H1 (cell line): ENCODE measurements around the gene CCL22. TPM values are rescaled to one million over a fixed set of nuclear protein-coding genes. Genes with fewer than 3 reads are reported as not detected.

ENCODE experiments used
- CTCF ChIA-PET: fragments of 300-600 bp; sonication (Branson Sonifier 250); formaldehyde crosslinking; loops from one replicate; lab custom pipeline; 2021; ENCODE audit not compliant: partially characterized antibody; lab: Charles Lee
- POLR2A ChIA-PET: fragments of 300-600 bp; sonication (Branson Sonifier 250); formaldehyde crosslinking; loops from one replicate; lab custom pipeline; 2021; ENCODE audit warnings: inconsistent platforms; ENCODE audit not compliant: partially characterized antibody; lab: Charles Lee
- DNase-seq, 2 experiments: peaks; one replicate each; pipeline versions ENCODE4 v3.0.0 to v3.0.0-alpha.2; 2010 to 2022; ENCODE audit warnings: low spot score in 2 of 2, low read depth in 1 of 2, mixed read lengths in 1 of 2
- FAIRE-seq: peaks from 2 replicates; lab custom pipeline; 2011; peaks lifted over from hg19 to GRCh38; lab: Jason Lieb, UNC
- H2AFZ ChIP-seq: 2 replicates; pipeline ENCODE4 v1.8.1; 2012; ENCODE audit warnings: low read length, inconsistent platforms
- H2AK5ac ChIP-seq: 2 replicates; pipeline ENCODE4 v1.6.1; 2013; ENCODE audit warnings: low read depth, low read length
- H2BK120ac ChIP-seq: replicated peaks from 2 replicates; pipeline ENCODE3; 2013; ENCODE audit warnings: low read depth, low read length, inconsistent platforms
- H2BK12ac ChIP-seq: 2 replicates; pipeline ENCODE4 v1.6.1; 2013; ENCODE audit warnings: low read depth, low read length
- H2BK15ac ChIP-seq: 2 replicates; pipeline ENCODE4 v1.6.1; 2013; ENCODE audit warnings: low read length
- H2BK20ac ChIP-seq: 2 replicates; pipeline ENCODE4 v1.6.1; 2013; ENCODE audit warnings: low read length
- H2BK5ac ChIP-seq: 2 replicates; pipeline ENCODE4 v1.6.1; 2013; ENCODE audit warnings: low read depth, low read length
- H3K14ac ChIP-seq: 2 replicates; pipeline ENCODE4 v1.6.1; 2013; ENCODE audit warnings: inconsistent platforms; ENCODE audit not compliant: insufficient read length
- H3K18ac ChIP-seq: 2 replicates; pipeline ENCODE4 v1.6.1; 2013; ENCODE audit warnings: low read length; ENCODE audit errors: extremely low read depth
- H3K23ac ChIP-seq: 2 replicates; pipeline ENCODE4 v1.6.1; 2013; ENCODE audit warnings: inconsistent platforms; ENCODE audit not compliant: insufficient read length
- H3K23me2 ChIP-seq: 2 replicates; pipeline ENCODE4 v1.6.1; 2013; ENCODE audit warnings: low read depth, low read length
- H3K27ac ChIP-seq: 2 replicates; pipeline ENCODE4 v1.6.1; 2011; ENCODE audit warnings: low read depth, low read length, inconsistent platforms
- H3K27me3 ChIP-seq, 4 experiments: replicated peaks in 1 of 4; 1 replicate in 1 of 4; 2 replicates in 3 of 4; pipeline versions ENCODE4 v1.6.1 to v1.8.1; 2011 to 2013; ENCODE audit warnings: low read length in 3 of 4, mild to moderate bottlenecking in 3 of 4, inconsistent platforms in 2 of 4, mixed read lengths in 2 of 4, moderate library complexity in 1 of 4; ENCODE audit not compliant: control insufficient read depth in 3 of 4, insufficient read depth in 3 of 4; ENCODE audit errors: extremely low read depth in 1 of 4
- H3K36me3 ChIP-seq, 4 experiments: 2 replicates each; pipeline versions ENCODE4 v1.6.1 to v1.8.1; 2011 to 2013; ENCODE audit warnings: mild to moderate bottlenecking in 4 of 4, low read length in 3 of 4, moderate library complexity in 2 of 4, control low read depth in 1 of 4, inconsistent platforms in 1 of 4; ENCODE audit not compliant: insufficient read depth in 4 of 4, control insufficient read depth in 2 of 4
- H3K4ac ChIP-seq: replicated peaks from 2 replicates; pipeline ENCODE3; 2013; ENCODE audit warnings: low read length, low read depth, mixed read lengths, inconsistent platforms; ENCODE audit not compliant: insufficient read length
- H3K4me1 ChIP-seq, 4 experiments: replicated peaks in 1 of 4; 1 replicate in 1 of 4; 2 replicates in 3 of 4; pipeline versions ENCODE4 v1.6.1 to v1.8.1; 2011 to 2013; ENCODE audit warnings: low read length in 3 of 4, inconsistent platforms in 2 of 4, mixed read lengths in 1 of 4; ENCODE audit not compliant: insufficient read depth in 4 of 4, control insufficient read depth in 3 of 4
- H3K4me2 ChIP-seq, 2 experiments: 2 replicates each; pipeline versions ENCODE4 v1.6.1 to v1.8.1; 2011 to 2013; ENCODE audit warnings: low read depth in 2 of 2, low read length in 2 of 2, control low read depth in 1 of 2, inconsistent platforms in 1 of 2, mild to moderate bottlenecking in 1 of 2; ENCODE audit not compliant: insufficient read depth in 1 of 2
- H3K4me3 ChIP-seq, 4 experiments: fragments of 200-600, 300-600 bp in 1 of 4; sonication (generic), shearing (Covaris generic), sonication (Bioruptor Twin) in 1 of 4; 2 replicates each; pipeline versions ENCODE4 v1.5.1 to v1.8.1; 2011 to 2016; ENCODE audit warnings: low read length in 4 of 4, low read depth in 3 of 4, control low read depth in 2 of 4, inconsistent platforms in 2 of 4, mild to moderate bottlenecking in 2 of 4, mixed read lengths in 1 of 4, moderate library complexity in 1 of 4; ENCODE audit not compliant: insufficient read depth in 2 of 4; ENCODE audit errors: extremely low read depth in 1 of 4
- H3K56ac ChIP-seq: replicated peaks from 2 replicates; pipeline ENCODE3; 2013; ENCODE audit warnings: low read depth, mild to moderate bottlenecking, mixed read lengths, low read length, inconsistent platforms; ENCODE audit not compliant: insufficient read length
- H3K79me1 ChIP-seq: 2 replicates; pipeline ENCODE4 v1.6.1; 2013; ENCODE audit warnings: low read depth, low read length, control low read depth
- H3K79me2 ChIP-seq, 2 experiments: 2 replicates each; pipeline versions ENCODE4 v1.6.1 to v1.8.1; 2012 to 2013; ENCODE audit warnings: low read length in 2 of 2, mild to moderate bottlenecking in 2 of 2, inconsistent platforms in 1 of 2; ENCODE audit not compliant: insufficient read depth in 2 of 2, control insufficient read depth in 1 of 2
- H3K9ac ChIP-seq, 4 experiments: replicated peaks in 1 of 4; 1 replicate in 1 of 4; 2 replicates in 3 of 4; pipeline versions ENCODE4 v1.6.1 to v1.8.1; 2011 to 2013; ENCODE audit warnings: low read depth in 3 of 4, low read length in 3 of 4, control low read depth in 2 of 4, mild to moderate bottlenecking in 2 of 4, moderate library complexity in 2 of 4, inconsistent platforms in 1 of 4; ENCODE audit errors: extremely low read depth in 1 of 4
- H3K9me3 ChIP-seq, 2 experiments: 2 replicates each; pipeline versions ENCODE4 v1.6.1 to v1.8.1; 2012 to 2013; ENCODE audit warnings: mild to moderate bottlenecking in 2 of 2, moderate library complexity in 2 of 2, control low read depth in 1 of 2, inconsistent platforms in 1 of 2, low read depth in 1 of 2, low read length in 1 of 2, mixed read lengths in 1 of 2; ENCODE audit not compliant: insufficient read depth in 2 of 2
- H4K20me1 ChIP-seq, 2 experiments: replicated peaks in 1 of 2; 2 replicates each; pipeline versions ENCODE3 to v1.8.1; 2011 to 2013; ENCODE audit warnings: inconsistent platforms in 2 of 2, low read length in 2 of 2, mild to moderate bottlenecking in 1 of 2; ENCODE audit not compliant: insufficient read depth in 2 of 2, control insufficient read depth in 1 of 2
- H4K5ac ChIP-seq: 2 replicates; pipeline ENCODE4 v1.6.1; 2013; ENCODE audit warnings: low read length, low read depth, mixed read lengths, inconsistent platforms; ENCODE audit not compliant: insufficient read length
- H4K8ac ChIP-seq: 2 replicates; pipeline ENCODE4 v1.8.0; 2013; ENCODE audit warnings: mild to moderate bottlenecking, moderate library complexity, low read length, inconsistent platforms; ENCODE audit not compliant: insufficient read depth; ENCODE audit errors: extremely low read depth
- H4K91ac ChIP-seq: replicated peaks from 2 replicates; pipeline ENCODE3; 2013; ENCODE audit warnings: low read length, mixed read lengths, inconsistent platforms; ENCODE audit not compliant: insufficient read length
- TAF7 ChIP-seq: optimal IDR thresholded peaks from 2 replicates; pipeline ENCODE3; 2011; ENCODE audit warnings: low read depth, mild to moderate bottlenecking, inconsistent platforms, low read length, moderate library complexity, borderline replicate concordance
- WGBS, 2 experiments: shearing (Covaris generic) in 1 of 2; methylation state at CpG; one replicate each; pipeline versions ENCODE4 v1.1.6 to v1.1.7; 2013 to 2015; ENCODE audit warnings: low lambda C conversion rate in 2 of 2, mixed read lengths in 2 of 2, inconsistent platforms in 1 of 2, low coverage in 1 of 2, missing lambda C conversion rate in 1 of 2; ENCODE audit not compliant: insufficient replicate concordance in 2 of 2, insufficient coverage in 1 of 2, insufficient read length in 1 of 2; ENCODE audit errors: extremely low coverage in 1 of 2, missing lambda C conversion rate in 1 of 2; 5-methylcytosine and 5-hydroxymethylcytosine counted together
- polyA plus RNA-seq, 7 experiments: library from polyadenylated mRNA; depleted of rRNA in 3 of 7; stranded (reverse) in 5 of 7; unstranded in 2 of 7; fragments of >200 nt in 5 of 7; fragments of 200-250 nt in 2 of 7; gene quantifications; 1 replicate in 5 of 7; 2 replicates in 1 of 7; 4 replicates in 1 of 7; pipeline versions ENCODE4 v1.2.1 to v1.2.3, GENCODE V29; 2011 to 2013; ENCODE audit warnings: missing spikeins in 2 of 7, mixed read lengths in 2 of 7
- total RNA-seq: library from RNA; stranded (reverse); fragmentation: NEBNext Ultra II Directional; extraction: Animal tissue kit (Norgen Biotek cat#: 25700); gene quantifications from 2 replicates; pipeline ENCODE4 v1.2.1, GENCODE V29; 2021

The CCL22 gene
- total and polyA plus RNA-seq, 2 of the 8 experiments (the other 6 are each of a cell fraction or from before 2014, with no cell fraction given): not detected

GRCh38 chr16:57325458-57325857, 33.1 kb upstream of the CCL22 start:
- no peak overlapping the region for H2BK120ac ChIP-seq
- TF ChIP-seq TAF7: no peak
- H3K27me3 ChIP-seq: no peaks in the 10 kb centered on the region
- H3K23me2 ChIP-seq: no peaks in the 10 kb centered on the region
- no peak for DNase-seq
- H2AK5ac ChIP-seq: no peak overlapping the region
- no peak overlapping the region for H3K23ac ChIP-seq
- no peak for FAIRE-seq
- no peak overlapping the region for H4K8ac ChIP-seq
- no peak overlapping the region for H2BK15ac ChIP-seq
- no peak overlapping the region for H2BK20ac ChIP-seq
- no peak overlapping the region for H4K91ac ChIP-seq
- H3K9me3 ChIP-seq: peaks cover 0 to 4% of the 10 kb centered on the region in 2 experiments; a peak in 1 of 4 replicates
- no peak overlapping the region for H3K9ac ChIP-seq
- H2BK12ac ChIP-seq: no peak overlapping the region
- no peaks in the 10 kb centered on the region for H3K4me1 ChIP-seq
- H3K79me1 ChIP-seq: no peaks in the 10 kb centered on the region
- 79% methylated on average over 1 of the region's 1 CpG; no CpG with 5 or more reads in 1 of the 2 experiments for WGBS, 2 experiments
- H2AFZ ChIP-seq: no peak overlapping the region
- H3K14ac ChIP-seq: no peak overlapping the region
- H3K4me3 ChIP-seq: no peak overlapping the region
- ChIA-PET POLR2A (no interaction called here), CTCF (interaction anchor here (0.7 kb wide), 1 partner anchor 11 kb away, joined by 3 read pairs; no protein-coding TSS in a partner anchor)
- no peak overlapping the region for H2BK5ac ChIP-seq
- H3K18ac ChIP-seq: no peak overlapping the region
- no peaks in the 10 kb centered on the region for H3K79me2 ChIP-seq
- no peak overlapping the region for H3K56ac ChIP-seq
- H3K36me3 ChIP-seq: no peaks in the 10 kb centered on the region
- no peak overlapping the region for H3K4me2 ChIP-seq
- no peaks in the 10 kb centered on the region for H4K20me1 ChIP-seq
- no peak overlapping the region for H3K27ac ChIP-seq
- no peak overlapping the region for H3K4ac ChIP-seq
- no peak overlapping the region for H4K5ac ChIP-seq
